ENCODE results near the gene DLGAP1. TPM values are rescaled to one million over a fixed set of nuclear protein-coding genes. Genes with fewer than 3 reads are reported as not detected.
A peak's percentile ranks its signal among the peaks of the same experiment; 100 is the strongest.

DLGAP1 gene
- total RNA-seq, 6 experiments from 2014 or later: 0.19 to 1.3 (median 0.62) TPM

GRCh38 chr18:4007846-4008245 is 447.3 kb downstream of the DLGAP1 start:
- no peaks in the 10 kb centered on the region for H3K9me3 Mint-ChIP-seq
- TF ChIP-seq, protein P1, sequence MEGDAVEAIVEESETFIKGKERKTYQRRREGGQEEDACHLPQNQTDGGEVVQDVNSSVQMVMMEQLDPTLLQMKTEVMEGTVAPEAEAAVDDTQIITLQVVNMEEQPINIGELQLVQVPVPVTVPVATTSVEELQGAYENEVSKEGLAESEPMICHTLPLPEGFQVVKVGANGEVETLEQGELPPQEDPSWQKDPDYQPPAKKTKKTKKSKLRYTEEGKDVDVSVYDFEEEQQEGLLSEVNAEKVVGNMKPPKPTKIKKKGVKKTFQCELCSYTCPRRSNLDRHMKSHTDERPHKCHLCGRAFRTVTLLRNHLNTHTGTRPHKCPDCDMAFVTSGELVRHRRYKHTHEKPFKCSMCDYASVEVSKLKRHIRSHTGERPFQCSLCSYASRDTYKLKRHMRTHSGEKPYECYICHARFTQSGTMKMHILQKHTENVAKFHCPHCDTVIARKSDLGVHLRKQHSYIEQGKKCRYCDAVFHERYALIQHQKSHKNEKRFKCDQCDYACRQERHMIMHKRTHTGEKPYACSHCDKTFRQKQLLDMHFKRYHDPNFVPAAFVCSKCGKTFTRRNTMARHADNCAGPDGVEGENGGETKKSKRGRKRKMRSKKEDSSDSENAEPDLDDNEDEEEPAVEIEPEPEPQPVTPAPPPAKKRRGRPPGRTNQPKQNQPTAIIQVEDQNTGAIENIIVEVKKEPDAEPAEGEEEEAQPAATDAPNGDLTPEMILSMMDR (IDR thresholded peaks at IDR 0.05): no peak
- H3K27me3 Mint-ChIP-seq (ENCODE audit: insufficient read depth): peaks cover 3% of the 10 kb centered on the region
- no peak overlapping the region for H3K4me3 Mint-ChIP-seq
- no peaks in the 10 kb centered on the region for H3K36me3 Mint-ChIP-seq (ENCODE audit: low read depth)
- H3K4me1 Mint-ChIP-seq (ENCODE audit: low read depth): peaks cover 27% of the 10 kb centered on the region
- DNase-seq: no peak
- no peak overlapping the region for H3K27ac Mint-ChIP-seq

- Mint-ChIP-seq H3K27ac (peak overlapping the region; percentile 54), H3K36me3 (ENCODE audit: low read depth) (no peaks in the 10 kb centered on the region), H3K4me1 (ENCODE audit: low read depth) (peaks cover 27% of the 10 kb centered on the region), H3K9me3 (no peaks in the 10 kb centered on the region), H3K27me3 (ENCODE audit: insufficient read depth) (no peaks in the 10 kb centered on the region; the same call in 1 of the 2 replicates), H3K4me3 (peak overlapping the region; percentile 65)
- DNase-seq: peak; percentile 35
- TF ChIP-seq, protein P1 (IDR thresholded peaks at IDR 0.05): no peak
Observed at GRCh38 chr18:4004183-4004829, 450.8 kb downstream of the DLGAP1 start.

DNA sequence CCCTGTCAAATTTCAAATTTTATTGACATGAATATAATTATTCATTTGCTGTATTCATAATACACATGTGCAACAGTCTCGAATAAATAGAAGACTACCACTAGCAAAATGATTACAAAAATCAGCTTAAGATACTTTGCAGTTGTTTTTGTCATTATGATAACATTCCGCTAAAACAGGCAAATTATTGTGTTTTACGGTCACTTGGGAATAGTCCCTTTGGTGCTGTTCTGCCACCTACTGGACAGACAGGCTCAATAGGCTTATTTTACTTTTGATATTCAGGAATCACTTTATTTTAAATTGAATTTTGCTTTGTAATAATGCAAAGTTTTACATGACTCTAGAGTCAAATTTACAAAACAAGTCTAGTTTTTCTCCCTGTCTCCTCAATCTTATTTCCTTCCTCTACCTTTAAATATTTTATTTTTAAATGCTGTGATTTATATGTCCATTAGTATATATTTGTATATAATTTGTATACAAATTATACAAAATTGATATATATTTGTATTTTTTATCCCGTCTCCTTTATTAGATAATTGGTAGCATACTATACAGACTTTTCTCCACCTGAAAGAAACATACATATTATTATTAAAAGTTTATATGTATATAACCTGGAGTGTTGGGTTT is 456.3 kb downstream of the DLGAP1 start:
- Mint-ChIP-seq H3K4me1 (ENCODE audit: low read depth) (peaks cover 14% of the 10 kb centered on the region), H3K9me3 (no peaks in the 10 kb centered on the region), H3K27me3 (ENCODE audit: insufficient read depth) (no peaks in the 10 kb centered on the region), H3K36me3 (ENCODE audit: low read depth) (no peaks in the 10 kb centered on the region), H3K4me3 (no peak overlapping the region), H3K27ac (no peak overlapping the region)
- DNase-seq: peak; percentile 54
- TF ChIP-seq, protein P1 (IDR thresholded peaks at IDR 0.05): peak; percentile 93

GRCh38 chr18:3995476-3996102 is 459.5 kb downstream of the DLGAP1 start:
- Mint-ChIP-seq H3K27ac (no peak overlapping the region), H3K9me3 (no peaks in the 10 kb centered on the region), H3K36me3 (ENCODE audit: low read depth) (no peaks in the 10 kb centered on the region), H3K4me1 (ENCODE audit: low read depth) (peaks cover 7% of the 10 kb centered on the region), H3K27me3 (ENCODE audit: insufficient read depth) (no peaks in the 10 kb centered on the region), H3K4me3 (peak overlapping the region; percentile 38; the same call in 1 of the 2 replicates)
- TF ChIP-seq, protein P1 (IDR thresholded peaks at IDR 0.05): peak; percentile 97
- peak; percentile 22 for DNase-seq

DNA sequence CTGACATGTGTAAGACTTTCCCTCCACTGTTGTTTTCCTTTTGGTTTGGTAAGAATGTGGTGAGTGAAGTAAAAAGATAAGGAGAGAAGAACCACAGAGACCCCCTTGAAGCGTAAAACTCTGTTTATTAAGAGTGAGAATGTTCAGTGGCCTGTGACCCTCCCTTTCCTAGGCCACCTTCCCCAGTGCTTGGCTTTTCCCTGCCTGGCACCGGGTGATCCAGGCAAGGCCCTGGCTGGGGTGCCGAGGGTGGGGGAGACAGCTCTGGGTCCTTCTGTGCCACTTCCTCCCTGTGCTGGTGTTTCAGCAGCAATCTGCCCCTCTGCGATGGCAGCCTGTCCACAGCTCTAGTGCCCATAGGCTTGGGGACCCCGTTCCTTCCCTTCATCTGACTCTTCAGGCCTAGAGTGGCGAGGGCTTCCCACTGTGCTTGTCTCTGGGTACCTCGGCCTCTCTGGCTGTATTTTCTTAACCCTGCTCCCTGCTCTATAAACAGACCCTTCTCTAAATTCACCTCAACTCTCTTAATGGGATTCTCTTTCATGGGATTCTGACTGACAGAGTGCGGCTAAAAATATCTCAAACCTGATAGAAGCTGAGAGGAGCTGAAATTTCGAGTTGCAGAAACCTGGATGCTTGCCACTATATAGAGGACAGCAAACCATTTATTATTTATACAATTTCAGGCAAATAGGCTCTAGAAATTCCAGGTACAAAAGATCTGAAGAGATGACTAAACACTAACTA is 461.0 kb downstream of the DLGAP1 start:
- Mint-ChIP-seq H3K9me3 (no peaks in the 10 kb centered on the region), H3K4me1 (ENCODE audit: low read depth) (peaks cover 12% of the 10 kb centered on the region), H3K27ac (no peak overlapping the region), H3K4me3 (no peak overlapping the region), H3K27me3 (ENCODE audit: insufficient read depth) (no peaks in the 10 kb centered on the region), H3K36me3 (ENCODE audit: low read depth) (no peaks in the 10 kb centered on the region)
- TF ChIP-seq, protein P1 (IDR thresholded peaks at IDR 0.05): no peak
- no peak for DNase-seq

All from HFFc6 (cell line).